ENCODE results near the gene TMEM219. TPM values are rescaled to one million over a fixed set of nuclear protein-coding genes. Genes with fewer than 3 reads are reported as not detected.
A peak's percentile ranks its signal among the peaks of the same experiment; 100 is the strongest.
"Not testable (repeated sequence)": the region's sequence is repeated elsewhere in the genome, so short reads cannot be mapped to it uniquely, and the experiment has no call there.

TMEM219 gene
- total and polyA plus RNA-seq, 9 of the 15 experiments (the other 6 are each of a cell fraction or from before 2014, with no cell fraction given): 35.3 to 62.8 (median 55.5) TPM

DNA sequence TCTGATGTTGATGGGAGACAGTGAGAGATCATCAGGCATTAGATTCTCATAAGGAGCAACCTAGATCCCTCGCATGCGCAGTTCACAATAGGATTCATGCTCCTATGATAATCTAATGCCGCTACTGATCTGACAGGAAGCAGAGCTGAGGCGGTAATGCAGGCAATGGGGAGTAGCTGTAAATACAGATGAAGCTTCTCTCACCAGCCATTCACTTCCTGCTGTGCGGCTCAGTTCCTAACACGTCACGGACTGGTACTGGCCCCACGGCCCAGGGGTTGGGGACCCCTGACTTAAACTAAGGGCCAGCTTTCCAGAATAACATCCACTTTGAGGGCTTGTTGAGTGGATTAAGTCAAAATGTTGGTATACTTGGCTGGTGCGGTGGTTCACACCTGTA, 2.6 kb upstream of the TMEM219 start:
- WGBS (ENCODE audit: insufficient coverage, low coverage, missing lambda C conversion rate): 72% methylated on average over 9 of the region's 9 CpGs
- no peaks in the 10 kb centered on the region for H3K9me1 ChIP-seq (ENCODE audit: control insufficient read depth, insufficient read depth, low read length)

GRCh38 chr16:29959821-29960220, 2.1 kb upstream of the TMEM219 start:
- H3K9me1 ChIP-seq (ENCODE audit: control insufficient read depth, insufficient read depth, low read length); in situ Hi-C loops (cut with MboI): not testable (repeated sequence)
- intact Hi-C loops (cut with micrococcal nuclease): loop anchor here (5.0 kb wide), 1 partner anchor 33 kb away; the partner anchor contains the start of gene KCTD13

More for the DNA sequence above, 2.6 kb upstream of the TMEM219 start:
- in situ Hi-C loops (cut with MboI) (no loop called here), intact Hi-C loops (cut with micrococcal nuclease) (no loop called here)
- no peak overlapping the region for H3K27ac ChIP-seq (ENCODE audit: extremely low read depth, low read depth, low read length)
- ChIA-PET CTCF (ENCODE audit: low intra/inter-chr PET ratio) (no interaction called here), POLR2A (no interaction called here)
- H4K20me1 ChIP-seq (replicated peaks; ENCODE audit: control insufficient read depth, insufficient read depth, low read length): no peaks in the 10 kb centered on the region
- H3K79me2 ChIP-seq (ENCODE audit: control insufficient read depth, insufficient read depth, low read length): peaks cover 7% of the 10 kb centered on the region; the same call in 2 of the 3 replicates
- BruUV-seq (replicated peaks): no TSS peak
- no peaks in the 10 kb centered on the region for H3K27me3 ChIP-seq (ENCODE audit: control insufficient read depth in 2 of 2, insufficient read depth in 2 of 2, low read length in 2 of 2)
- H3K9me3 ChIP-seq (replicated peaks; ENCODE audit: control insufficient read depth, insufficient read depth, low read depth, low read length): no peaks in the 10 kb centered on the region; the same call in 1 of the 2 replicates
- FAIRE-seq: no peak
- H3K36me3 ChIP-seq (ENCODE audit: control insufficient read depth, insufficient read depth, low read length): no peaks in the 10 kb centered on the region
- H3K9ac ChIP-seq (ENCODE audit: insufficient read depth in 1 of 2, low read depth in 2 of 2, low read length in 2 of 2): no peak overlapping the region
- TF ChIP-seq TCFL5 (CRISPR knock-in tag; conservative IDR thresholded peaks at IDR 0.05) (no peak), ZBTB33 (CRISPR knock-in tag; IDR thresholded peaks at IDR 0.05) (0 out of 2 replicates have a peak, but pooled peaks have one; percentile 41)
- ATAC-seq: no peak
- peaks cover 12 to 20% of the 10 kb centered on the region in 2 experiments; a peak in 4 of 5 replicates for H3K4me1 ChIP-seq (replicated peaks in 1 of 2; ENCODE audit: control insufficient read depth in 2 of 2, insufficient read depth in 2 of 2, low read length in 2 of 2)
- H3K4me2 ChIP-seq (ENCODE audit: insufficient read depth, low read length): no peak overlapping the region
- no peak overlapping the region for H3K4me3 ChIP-seq
- no peak for DNase-seq (ENCODE audit: extremely low read depth in 1 of 4, low spot score in 3 of 4)
- no peak overlapping the region for H2AFZ ChIP-seq (ENCODE audit: low read depth, low read length)

More at GRCh38 chr16:29959821-29960220, 2.1 kb upstream of the TMEM219 start:
- H2AFZ ChIP-seq (ENCODE audit: low read depth, low read length); CTCF ChIA-PET (ENCODE audit: low intra/inter-chr PET ratio); H3K36me3 ChIP-seq (ENCODE audit: control insufficient read depth, insufficient read depth, low read length); H3K27ac ChIP-seq (ENCODE audit: extremely low read depth, low read depth, low read length); DNase-seq (ENCODE audit: extremely low read depth in 1 of 4, low spot score in 3 of 4); H3K9me3 ChIP-seq (replicated peaks; ENCODE audit: control insufficient read depth, insufficient read depth, low read depth, low read length); H3K9ac ChIP-seq (ENCODE audit: insufficient read depth in 1 of 2, low read depth in 2 of 2, low read length in 2 of 2); H4K20me1 ChIP-seq (replicated peaks; ENCODE audit: control insufficient read depth, insufficient read depth, low read length); ATAC-seq; H3K27me3 ChIP-seq (ENCODE audit: control insufficient read depth in 2 of 2, insufficient read depth in 2 of 2, low read length in 2 of 2); FAIRE-seq; H3K4me2 ChIP-seq (ENCODE audit: insufficient read depth, low read length); H3K4me3 ChIP-seq; H3K79me2 ChIP-seq (ENCODE audit: control insufficient read depth, insufficient read depth, low read length); BruUV-seq (replicated peaks): not testable (repeated sequence)
- peaks cover 12 to 20% of the 10 kb centered on the region in 2 experiments; a peak in 4 of 5 replicates for H3K4me1 ChIP-seq (replicated peaks in 1 of 2; ENCODE audit: control insufficient read depth in 2 of 2, insufficient read depth in 2 of 2, low read length in 2 of 2)
- WGBS (ENCODE audit: insufficient coverage, low coverage, missing lambda C conversion rate): 77% methylated on average over 4 of the region's 4 CpGs
- POLR2A ChIA-PET: interaction anchor here (0.6 kb wide), 1 partner anchor 27 kb away, joined by 4 read pairs; no protein-coding TSS in a partner anchor
